Measurements from ENCODE around the gene MIF. TPM values are rescaled to one million over a fixed set of nuclear protein-coding genes. Genes with fewer than 3 reads are reported as not detected.
"Not testable (repeated sequence)": the region's sequence is repeated elsewhere in the genome, so short reads cannot be mapped to it uniquely, and the experiment has no call there.

Gene MIF
- total RNA-seq, 1 donor from 2014 or later, result 308 TPM

DNA sequence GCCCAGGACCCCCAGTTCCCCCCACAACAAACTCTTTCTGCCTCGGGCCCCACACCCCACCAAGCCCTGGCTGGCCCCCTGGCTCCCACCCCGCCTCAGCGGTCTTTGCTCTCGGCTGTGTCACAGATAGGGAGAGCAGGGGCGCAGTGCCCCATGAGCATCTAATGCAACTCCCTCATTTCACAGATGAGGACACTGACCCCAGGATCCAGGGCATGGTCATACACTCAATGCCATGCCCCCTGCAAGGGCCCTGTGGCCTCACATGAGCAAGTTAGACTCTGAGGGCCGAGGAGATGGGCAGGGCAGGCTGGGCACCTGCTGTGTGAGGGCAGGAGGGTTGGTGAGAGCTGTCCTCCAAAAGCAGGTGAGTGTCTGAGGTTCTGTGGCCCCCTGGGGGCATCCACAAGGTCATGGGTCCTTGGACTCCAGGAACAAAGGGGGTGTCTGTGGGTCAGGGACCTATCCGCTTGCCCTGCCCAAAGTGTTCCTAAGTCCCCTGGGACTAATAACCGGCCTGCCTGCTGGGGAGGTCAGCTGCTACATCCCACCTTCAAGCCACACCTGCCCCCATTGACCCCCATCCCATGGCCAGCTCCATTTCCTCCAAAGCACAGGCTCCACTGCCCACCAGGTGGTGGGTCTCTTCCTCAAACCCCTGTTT, 2.5 kb downstream of the MIF start:
- intact Hi-C loops (cut with micrococcal nuclease), result no loop called here
- DNase-seq (no peak), ATAC-seq (ENCODE audit: low read depth) (no peak)
- Mint-ChIP-seq H3K27me3 (no peaks in the 10 kb centered on the region), H3K36me3 (ENCODE audit: low read depth) (peaks cover 55% of the 10 kb centered on the region), H3K4me3 (peak overlapping the region; percentile 19), H3K4me1 (peaks cover 25% of the 10 kb centered on the region), H3K27ac (no peak overlapping the region), H3K9me3 (no peaks in the 10 kb centered on the region)
- ChIA-PET POLR2A (interaction anchor here (0.7 to 1.1 kb wide), 3 partner anchors 13 to 39 kb away, joined by 3 to 7 read pairs (median 3); partner anchors contain the start of gene SLC2A11), CTCF (no interaction called here)
- TF ChIP-seq, protein P1, sequence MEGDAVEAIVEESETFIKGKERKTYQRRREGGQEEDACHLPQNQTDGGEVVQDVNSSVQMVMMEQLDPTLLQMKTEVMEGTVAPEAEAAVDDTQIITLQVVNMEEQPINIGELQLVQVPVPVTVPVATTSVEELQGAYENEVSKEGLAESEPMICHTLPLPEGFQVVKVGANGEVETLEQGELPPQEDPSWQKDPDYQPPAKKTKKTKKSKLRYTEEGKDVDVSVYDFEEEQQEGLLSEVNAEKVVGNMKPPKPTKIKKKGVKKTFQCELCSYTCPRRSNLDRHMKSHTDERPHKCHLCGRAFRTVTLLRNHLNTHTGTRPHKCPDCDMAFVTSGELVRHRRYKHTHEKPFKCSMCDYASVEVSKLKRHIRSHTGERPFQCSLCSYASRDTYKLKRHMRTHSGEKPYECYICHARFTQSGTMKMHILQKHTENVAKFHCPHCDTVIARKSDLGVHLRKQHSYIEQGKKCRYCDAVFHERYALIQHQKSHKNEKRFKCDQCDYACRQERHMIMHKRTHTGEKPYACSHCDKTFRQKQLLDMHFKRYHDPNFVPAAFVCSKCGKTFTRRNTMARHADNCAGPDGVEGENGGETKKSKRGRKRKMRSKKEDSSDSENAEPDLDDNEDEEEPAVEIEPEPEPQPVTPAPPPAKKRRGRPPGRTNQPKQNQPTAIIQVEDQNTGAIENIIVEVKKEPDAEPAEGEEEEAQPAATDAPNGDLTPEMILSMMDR (IDR thresholded peaks at IDR 0.05), result no peak

- intact Hi-C loops (cut with micrococcal nuclease), result no loop called here
These were observed 3.1 kb downstream of the MIF start for GRCh38 chr22:23897320-23897719.

DNA sequence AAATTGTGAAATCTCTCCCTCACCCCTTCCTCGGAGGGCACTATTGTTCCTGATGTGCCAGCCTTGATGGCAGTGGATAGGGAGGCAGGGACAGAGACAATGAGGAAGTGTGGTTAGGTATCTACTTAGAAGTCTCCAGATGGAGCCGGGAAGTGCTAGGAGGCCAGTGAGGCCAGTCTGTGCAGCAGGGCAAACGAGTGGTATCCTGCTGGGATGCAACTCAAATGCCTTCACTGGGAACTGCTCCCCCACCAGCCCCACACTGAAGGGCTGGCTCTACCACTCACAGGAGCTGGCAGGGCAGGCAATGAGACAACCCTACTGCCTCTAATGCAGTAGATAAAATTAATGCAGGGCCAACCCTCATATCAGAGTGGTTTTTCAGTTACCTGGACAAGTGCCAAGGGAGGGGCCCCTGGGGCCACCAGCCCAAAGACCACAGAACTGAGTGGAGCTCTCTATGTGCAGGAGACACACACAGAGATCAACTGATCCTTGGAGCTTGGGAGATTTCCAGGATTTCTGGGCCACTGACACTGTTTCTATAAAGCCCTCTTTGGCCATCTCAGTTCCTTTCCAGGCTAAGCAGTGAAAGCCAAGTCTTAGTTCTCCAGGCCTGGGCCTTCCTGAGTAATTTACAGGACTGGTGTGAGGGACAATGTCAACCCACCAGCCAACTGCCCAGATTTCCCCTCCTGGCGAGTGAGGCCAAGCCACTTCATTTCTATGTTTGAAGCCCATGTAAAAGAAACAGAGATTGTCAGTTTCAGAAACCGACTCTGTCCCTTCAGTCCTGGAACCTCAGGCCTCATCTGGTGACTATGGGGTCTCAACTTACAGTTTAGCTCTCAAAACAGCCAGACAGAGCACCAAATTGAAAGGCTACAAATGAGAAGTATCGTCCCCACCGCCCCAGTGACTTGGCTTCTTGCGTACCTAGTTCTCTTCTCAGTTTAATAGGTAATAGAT, 4.1 kb downstream of the MIF start:
- H3K27ac Mint-ChIP-seq, result no peak overlapping the region
- CTCF ChIA-PET, result no interaction called here
- TF ChIP-seq, protein P1 (IDR thresholded peaks at IDR 0.05), result no peak
- ATAC-seq (ENCODE audit: low read depth) (no peak), DNase-seq (no peak)
- no peaks in the 10 kb centered on the region for H3K9me3 Mint-ChIP-seq
- H3K4me1 Mint-ChIP-seq, result peaks cover 19% of the 10 kb centered on the region
- intact Hi-C loops (cut with micrococcal nuclease), result no loop called here
- peaks cover 55% of the 10 kb centered on the region for H3K36me3 Mint-ChIP-seq (ENCODE audit: low read depth)
- H3K4me3 Mint-ChIP-seq, result no peak overlapping the region
- POLR2A ChIA-PET, result interaction anchor here (1.3 kb wide), 2 partner anchors 8 to 40 kb away, joined by 3 read pairs; partner anchors contain the start of gene SLC2A11
- H3K27me3 Mint-ChIP-seq, result no peaks in the 10 kb centered on the region

More at GRCh38 chr22:23897320-23897719, 3.1 kb downstream of the MIF start:
- DNase-seq (no peak), ATAC-seq (ENCODE audit: low read depth) (no peak)
- peaks cover 21% of the 10 kb centered on the region for H3K4me1 Mint-ChIP-seq
- H3K27me3 Mint-ChIP-seq, result no peaks in the 10 kb centered on the region
- no peaks in the 10 kb centered on the region for H3K9me3 Mint-ChIP-seq
- H3K36me3 Mint-ChIP-seq (ENCODE audit: low read depth), result peaks cover 55% of the 10 kb centered on the region
- H3K27ac Mint-ChIP-seq, result no peak overlapping the region
- POLR2A ChIA-PET, result interaction anchor here (0.7 kb wide), 1 partner anchor 40 kb away, joined by 3 read pairs; the partner anchor contains the start of gene SLC2A11
- no peak overlapping the region for H3K4me3 Mint-ChIP-seq
- TF ChIP-seq, protein P1 (IDR thresholded peaks at IDR 0.05), result no peak
- CTCF ChIA-PET, result no interaction called here

- Mint-ChIP-seq H3K9me3 (no peaks in the 10 kb centered on the region), H3K27ac (no peak overlapping the region), H3K4me3 (no peak overlapping the region), H3K27me3 (no peaks in the 10 kb centered on the region), H3K36me3 (ENCODE audit: low read depth) (peaks cover 52% of the 10 kb centered on the region), H3K4me1 (peaks cover 12% of the 10 kb centered on the region)
- DNase-seq, result no peak
- CTCF ChIA-PET, result no interaction called here
- intact Hi-C loops (cut with micrococcal nuclease), result no loop called here
- no peak for ATAC-seq (ENCODE audit: low read depth)
- POLR2A ChIA-PET, result interaction anchor here (0.5 to 1.3 kb wide), 3 partner anchors 9 to 147 kb away, joined by 3 to 5 read pairs (median 3); partner anchors contain the start of gene SLC2A11
- TF ChIP-seq, protein P1 (IDR thresholded peaks at IDR 0.05), result no peak
These were observed 5.0 kb downstream of the MIF start for GRCh38 chr22:23899042-23899745.

- intact Hi-C loops (cut with micrococcal nuclease); ATAC-seq (ENCODE audit: low read depth); H3K4me1 Mint-ChIP-seq; POLR2A ChIA-PET; CTCF ChIA-PET; H3K9me3 Mint-ChIP-seq; H3K27me3 Mint-ChIP-seq; H3K4me3 Mint-ChIP-seq; DNase-seq; H3K27ac Mint-ChIP-seq: not testable (repeated sequence)
- peaks cover 47% of the 10 kb centered on the region for H3K36me3 Mint-ChIP-seq (ENCODE audit: low read depth)
These were observed 6.0 kb downstream of the MIF start for GRCh38 chr22:23900227-23900626.
